ENCODE measurements around the gene CABP4. TPM values are rescaled to one million over a fixed set of nuclear protein-coding genes. Genes with fewer than 3 reads are reported as not detected.

The CABP4 gene
- total RNA-seq, 1 experiment from 2014 or later, result not detected

GRCh38 chr11:67482827-67483798, 28.0 kb downstream of the CABP4 start, which contains the start of gene AIP (continued):
- no peak for TF ChIP-seq ZNF425 (CRISPR knock-in tag; conservative IDR thresholded peaks at IDR 0.05)
- TF ChIP-seq, protein P1, sequence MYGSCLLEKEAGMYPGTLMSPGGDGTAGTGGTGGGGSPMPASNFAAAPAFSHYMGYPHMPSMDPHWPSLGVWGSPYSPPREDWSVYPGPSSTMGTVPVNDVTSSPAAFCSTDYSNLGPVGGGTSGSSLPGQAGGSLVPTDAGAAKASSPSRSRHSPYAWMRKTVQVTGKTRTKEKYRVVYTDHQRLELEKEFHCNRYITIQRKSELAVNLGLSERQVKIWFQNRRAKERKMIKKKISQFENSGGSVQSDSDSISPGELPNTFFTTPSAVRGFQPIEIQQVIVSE (CRISPR knock-in tag; IDR thresholded peaks at IDR 0.05; ENCODE audit: borderline replicate concordance), result no peak
- peak; percentile 99 for TF ChIP-seq ARID4B (CRISPR knock-in tag; IDR thresholded peaks at IDR 0.05; ENCODE audit: borderline replicate concordance)
- TF ChIP-seq ZNF396 (CRISPR knock-in tag; IDR thresholded peaks at IDR 0.05; ENCODE audit: borderline replicate concordance), result no peak
- TF ChIP-seq, protein P2, sequence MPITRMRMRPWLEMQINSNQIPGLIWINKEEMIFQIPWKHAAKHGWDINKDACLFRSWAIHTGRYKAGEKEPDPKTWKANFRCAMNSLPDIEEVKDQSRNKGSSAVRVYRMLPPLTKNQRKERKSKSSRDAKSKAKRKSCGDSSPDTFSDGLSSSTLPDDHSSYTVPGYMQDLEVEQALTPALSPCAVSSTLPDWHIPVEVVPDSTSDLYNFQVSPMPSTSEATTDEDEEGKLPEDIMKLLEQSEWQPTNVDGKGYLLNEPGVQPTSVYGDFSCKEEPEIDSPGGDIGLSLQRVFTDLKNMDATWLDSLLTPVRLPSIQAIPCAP (CRISPR knock-in tag; IDR thresholded peaks at IDR 0.05), result peak; percentile 98
- no peak for TF ChIP-seq ZNF423 (CRISPR knock-in tag; IDR thresholded peaks at IDR 0.05)
- peak; percentile 95 for TF ChIP-seq RELA (CRISPR knock-in tag; IDR thresholded peaks at IDR 0.05; ENCODE audit: borderline replicate concordance)
- TF ChIP-seq, protein P3, sequence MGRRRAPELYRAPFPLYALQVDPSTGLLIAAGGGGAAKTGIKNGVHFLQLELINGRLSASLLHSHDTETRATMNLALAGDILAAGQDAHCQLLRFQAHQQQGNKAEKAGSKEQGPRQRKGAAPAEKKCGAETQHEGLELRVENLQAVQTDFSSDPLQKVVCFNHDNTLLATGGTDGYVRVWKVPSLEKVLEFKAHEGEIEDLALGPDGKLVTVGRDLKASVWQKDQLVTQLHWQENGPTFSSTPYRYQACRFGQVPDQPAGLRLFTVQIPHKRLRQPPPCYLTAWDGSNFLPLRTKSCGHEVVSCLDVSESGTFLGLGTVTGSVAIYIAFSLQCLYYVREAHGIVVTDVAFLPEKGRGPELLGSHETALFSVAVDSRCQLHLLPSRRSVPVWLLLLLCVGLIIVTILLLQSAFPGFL (CRISPR knock-in tag; IDR thresholded peaks at IDR 0.05; ENCODE audit: borderline replicate concordance), result no peak; the same call in 1 of the 2 replicates
- peak; percentile 97 for TF ChIP-seq JUN (CRISPR knock-in tag; IDR thresholded peaks at IDR 0.05)
- no peak for TF ChIP-seq CBFB (CRISPR knock-in tag; IDR thresholded peaks at IDR 0.05; ENCODE audit: low read depth)
- TF ChIP-seq JAZF1 (CRISPR knock-in tag; IDR thresholded peaks at IDR 0.05), result no peak
- TF ChIP-seq ATF2 (CRISPR knock-in tag; IDR thresholded peaks at IDR 0.05; ENCODE audit: borderline replicate concordance, low read depth), result peak; percentile 85; the same call in 1 of the 2 replicates
- TF ChIP-seq, protein P4, sequence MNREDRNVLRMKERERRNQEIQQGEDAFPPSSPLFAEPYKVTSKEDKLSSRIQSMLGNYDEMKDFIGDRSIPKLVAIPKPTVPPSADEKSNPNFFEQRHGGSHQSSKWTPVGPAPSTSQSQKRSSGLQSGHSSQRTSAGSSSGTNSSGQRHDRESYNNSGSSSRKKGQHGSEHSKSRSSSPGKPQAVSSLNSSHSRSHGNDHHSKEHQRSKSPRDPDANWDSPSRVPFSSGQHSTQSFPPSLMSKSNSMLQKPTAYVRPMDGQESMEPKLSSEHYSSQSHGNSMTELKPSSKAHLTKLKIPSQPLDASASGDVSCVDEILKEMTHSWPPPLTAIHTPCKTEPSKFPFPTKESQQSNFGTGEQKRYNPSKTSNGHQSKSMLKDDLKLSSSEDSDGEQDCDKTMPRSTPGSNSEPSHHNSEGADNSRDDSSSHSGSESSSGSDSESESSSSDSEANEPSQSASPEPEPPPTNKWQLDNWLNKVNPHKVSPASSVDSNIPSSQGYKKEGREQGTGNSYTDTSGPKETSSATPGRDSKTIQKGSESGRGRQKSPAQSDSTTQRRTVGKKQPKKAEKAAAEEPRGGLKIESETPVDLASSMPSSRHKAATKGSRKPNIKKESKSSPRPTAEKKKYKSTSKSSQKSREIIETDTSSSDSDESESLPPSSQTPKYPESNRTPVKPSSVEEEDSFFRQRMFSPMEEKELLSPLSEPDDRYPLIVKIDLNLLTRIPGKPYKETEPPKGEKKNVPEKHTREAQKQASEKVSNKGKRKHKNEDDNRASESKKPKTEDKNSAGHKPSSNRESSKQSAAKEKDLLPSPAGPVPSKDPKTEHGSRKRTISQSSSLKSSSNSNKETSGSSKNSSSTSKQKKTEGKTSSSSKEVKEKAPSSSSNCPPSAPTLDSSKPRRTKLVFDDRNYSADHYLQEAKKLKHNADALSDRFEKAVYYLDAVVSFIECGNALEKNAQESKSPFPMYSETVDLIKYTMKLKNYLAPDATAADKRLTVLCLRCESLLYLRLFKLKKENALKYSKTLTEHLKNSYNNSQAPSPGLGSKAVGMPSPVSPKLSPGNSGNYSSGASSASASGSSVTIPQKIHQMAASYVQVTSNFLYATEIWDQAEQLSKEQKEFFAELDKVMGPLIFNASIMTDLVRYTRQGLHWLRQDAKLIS (CRISPR knock-in tag; IDR thresholded peaks at IDR 0.05; ENCODE audit: borderline replicate concordance), result peak; percentile 98
- TF ChIP-seq ZNF263 (CRISPR knock-in tag; IDR thresholded peaks at IDR 0.05; ENCODE audit: low read depth), result peak; percentile 72
- TF ChIP-seq ZNF416 (CRISPR knock-in tag; IDR thresholded peaks at IDR 0.05), result no peak
- TF ChIP-seq IRF2 (CRISPR knock-in tag; IDR thresholded peaks at IDR 0.05; ENCODE audit: borderline replicate concordance, low read depth), result no peak
- TF ChIP-seq ZNF671 (CRISPR knock-in tag; IDR thresholded peaks at IDR 0.05), result no peak
- no peak for TF ChIP-seq SOX15 (CRISPR knock-in tag; IDR thresholded peaks at IDR 0.05)
- TF ChIP-seq NFYB (CRISPR knock-in tag; conservative IDR thresholded peaks at IDR 0.05; ENCODE audit: low read depth), result peak; percentile 94
- peak; percentile 86; the same call in 1 of the 2 replicates for TF ChIP-seq TCF7 (CRISPR knock-in tag; IDR thresholded peaks at IDR 0.05; ENCODE audit: low read depth)
